ENCODE results near the gene CNTN2. TPM values are rescaled to one million over a fixed set of nuclear protein-coding genes. Genes with fewer than 3 reads are reported as not detected.

The CNTN2 gene
- total RNA-seq, 1 experiment from 2014 or later, result 1.2 TPM

DNA sequence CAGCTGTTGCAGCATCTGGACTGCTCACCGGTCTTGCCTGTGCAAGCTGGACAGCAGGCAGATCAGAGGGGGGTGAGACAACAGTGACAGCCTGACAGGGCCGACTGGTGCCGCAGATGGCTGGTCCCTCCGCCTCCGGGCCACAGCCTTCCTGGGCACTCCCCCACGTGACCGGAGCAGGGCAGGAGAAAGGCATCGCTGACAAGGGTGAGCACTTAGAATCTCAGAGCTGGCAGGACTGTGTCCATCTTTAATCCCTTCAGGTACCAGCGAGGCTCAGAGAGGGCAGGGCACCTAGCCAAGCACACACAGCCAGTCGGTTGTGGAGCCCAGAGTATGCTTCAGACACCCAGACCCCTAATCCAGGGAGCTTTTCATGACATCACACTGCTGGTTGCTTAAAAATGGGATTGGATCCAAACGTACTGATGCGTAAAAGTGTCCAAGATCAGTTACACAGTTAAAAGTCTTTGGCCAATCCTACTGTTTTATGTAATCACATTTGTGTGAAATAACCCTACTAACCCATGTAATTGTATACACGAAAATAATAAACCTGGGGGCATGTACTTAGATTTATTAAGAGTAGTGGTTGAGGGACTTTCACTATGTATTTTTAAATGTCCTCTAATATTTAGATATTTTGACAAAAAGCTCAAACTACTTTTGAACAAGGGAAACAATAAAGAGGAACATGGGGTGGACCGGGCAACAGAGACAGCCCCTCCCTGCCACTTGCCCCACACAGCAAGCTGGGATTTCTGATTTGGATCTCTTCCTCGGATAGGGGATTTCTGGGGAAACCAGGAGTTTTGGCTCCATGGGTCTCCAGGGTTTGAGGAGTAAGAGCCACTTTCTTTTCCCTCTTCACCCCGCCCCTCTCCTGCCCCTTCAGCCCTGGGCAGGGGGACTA is 758 bp upstream of the CNTN2 start:
- no peaks in the 10 kb centered on the region for H3K36me3 Mint-ChIP-seq
- peak overlapping the region; percentile 18; the same call in 1 of the 2 replicates for H3K4me3 Mint-ChIP-seq
- no peak for DNase-seq (ENCODE audit: low spot score)

DNA sequence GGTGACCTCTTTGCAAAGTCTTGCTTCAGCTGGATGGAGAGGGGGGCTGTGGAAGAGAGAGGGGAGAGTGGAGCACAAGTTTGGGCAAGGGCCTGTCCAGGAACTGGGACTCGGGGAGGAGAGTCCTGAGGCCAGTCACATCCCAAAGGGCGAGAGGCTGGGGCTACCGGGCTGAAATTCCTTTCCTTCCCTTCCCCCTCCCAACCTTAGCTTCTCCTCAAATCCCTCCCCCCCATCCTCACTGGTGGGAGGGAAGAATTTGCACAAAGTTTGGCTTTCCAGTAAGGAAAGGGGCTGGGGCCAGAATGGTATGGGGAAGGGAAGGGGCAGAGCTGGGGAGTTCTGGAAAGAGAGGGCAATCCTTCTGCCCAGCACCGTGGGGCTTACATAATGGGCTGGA is 854 bp downstream of the CNTN2 start:
- Mint-ChIP-seq H3K4me3 (no peak overlapping the region; the same call in 1 of the 2 replicates), H3K9me3 (no peaks in the 10 kb centered on the region), H3K27ac (no peak overlapping the region), H3K4me1 (peaks cover 33% of the 10 kb centered on the region), H3K36me3 (no peaks in the 10 kb centered on the region), H3K27me3 (ENCODE audit: low read depth) (peaks cover 44% of the 10 kb centered on the region)
- ATAC-seq (0 out of 2 replicates have a peak, but pooled peaks have one; percentile 5), DNase-seq (ENCODE audit: low spot score) (no peak)
- ChIA-PET CTCF (interaction anchor here (0.7 to 8.8 kb wide), 5 partner anchors 9 to 68 kb away, joined by 4 to 90 read pairs (median 6); no protein-coding TSS in a partner anchor), POLR2A (interaction anchor here (0.5 kb wide), 1 partner anchor 27 kb away, joined by 3 read pairs; no protein-coding TSS in a partner anchor)
- TF ChIP-seq, protein P1, sequence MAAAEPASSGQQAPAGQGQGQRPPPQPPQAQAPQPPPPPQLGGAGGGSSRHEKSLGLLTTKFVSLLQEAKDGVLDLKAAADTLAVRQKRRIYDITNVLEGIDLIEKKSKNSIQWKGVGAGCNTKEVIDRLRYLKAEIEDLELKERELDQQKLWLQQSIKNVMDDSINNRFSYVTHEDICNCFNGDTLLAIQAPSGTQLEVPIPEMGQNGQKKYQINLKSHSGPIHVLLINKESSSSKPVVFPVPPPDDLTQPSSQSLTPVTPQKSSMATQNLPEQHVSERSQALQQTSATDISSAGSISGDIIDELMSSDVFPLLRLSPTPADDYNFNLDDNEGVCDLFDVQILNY (CRISPR knock-in tag; IDR thresholded peaks at IDR 0.05), result no peak
- TF ChIP-seq FOXK1 (CRISPR knock-in tag; IDR thresholded peaks at IDR 0.05), result no peak
- TF ChIP-seq KAT7 (CRISPR knock-in tag; IDR thresholded peaks at IDR 0.05; ENCODE audit: borderline replicate concordance), result no peak
- TF ChIP-seq TEAD1 (CRISPR knock-in tag; IDR thresholded peaks at IDR 0.05), result no peak
- TF ChIP-seq RELA (CRISPR knock-in tag; IDR thresholded peaks at IDR 0.05; ENCODE audit: borderline replicate concordance), result no peak
- TF ChIP-seq, protein P2, sequence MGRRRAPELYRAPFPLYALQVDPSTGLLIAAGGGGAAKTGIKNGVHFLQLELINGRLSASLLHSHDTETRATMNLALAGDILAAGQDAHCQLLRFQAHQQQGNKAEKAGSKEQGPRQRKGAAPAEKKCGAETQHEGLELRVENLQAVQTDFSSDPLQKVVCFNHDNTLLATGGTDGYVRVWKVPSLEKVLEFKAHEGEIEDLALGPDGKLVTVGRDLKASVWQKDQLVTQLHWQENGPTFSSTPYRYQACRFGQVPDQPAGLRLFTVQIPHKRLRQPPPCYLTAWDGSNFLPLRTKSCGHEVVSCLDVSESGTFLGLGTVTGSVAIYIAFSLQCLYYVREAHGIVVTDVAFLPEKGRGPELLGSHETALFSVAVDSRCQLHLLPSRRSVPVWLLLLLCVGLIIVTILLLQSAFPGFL (CRISPR knock-in tag; IDR thresholded peaks at IDR 0.05; ENCODE audit: borderline replicate concordance), result no peak
- TF ChIP-seq, protein P3, sequence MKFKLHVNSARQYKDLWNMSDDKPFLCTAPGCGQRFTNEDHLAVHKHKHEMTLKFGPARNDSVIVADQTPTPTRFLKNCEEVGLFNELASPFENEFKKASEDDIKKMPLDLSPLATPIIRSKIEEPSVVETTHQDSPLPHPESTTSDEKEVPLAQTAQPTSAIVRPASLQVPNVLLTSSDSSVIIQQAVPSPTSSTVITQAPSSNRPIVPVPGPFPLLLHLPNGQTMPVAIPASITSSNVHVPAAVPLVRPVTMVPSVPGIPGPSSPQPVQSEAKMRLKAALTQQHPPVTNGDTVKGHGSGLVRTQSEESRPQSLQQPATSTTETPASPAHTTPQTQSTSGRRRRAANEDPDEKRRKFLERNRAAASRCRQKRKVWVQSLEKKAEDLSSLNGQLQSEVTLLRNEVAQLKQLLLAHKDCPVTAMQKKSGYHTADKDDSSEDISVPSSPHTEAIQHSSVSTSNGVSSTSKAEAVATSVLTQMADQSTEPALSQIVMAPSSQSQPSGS (CRISPR knock-in tag; IDR thresholded peaks at IDR 0.05; ENCODE audit: borderline replicate concordance, low read depth), result no peak
- TF ChIP-seq SP1 (CRISPR knock-in tag; conservative IDR thresholded peaks at IDR 0.05), result no peak

More for the DNA sequence above, 758 bp upstream of the CNTN2 start:
- ATAC-seq, result no peak
- Mint-ChIP-seq H3K4me1 (peaks cover 33% of the 10 kb centered on the region), H3K27me3 (ENCODE audit: low read depth) (peaks cover 44% of the 10 kb centered on the region), H3K27ac (no peak overlapping the region), H3K9me3 (no peaks in the 10 kb centered on the region)
- ChIA-PET CTCF (interaction anchor here (1.0 to 8.8 kb wide), 3 partner anchors 19 to 53 kb away, joined by 3 to 90 read pairs (median 4); no protein-coding TSS in a partner anchor), POLR2A (no interaction called here)
- TF ChIP-seq JAZF1 (CRISPR knock-in tag; IDR thresholded peaks at IDR 0.05), result no peak
- TF ChIP-seq, protein P3 (CRISPR knock-in tag; IDR thresholded peaks at IDR 0.05; ENCODE audit: borderline replicate concordance, low read depth), result no peak
- TF ChIP-seq ZNF263 (CRISPR knock-in tag; IDR thresholded peaks at IDR 0.05; ENCODE audit: low read depth), result no peak
- TF ChIP-seq ZNF232 (CRISPR knock-in tag; IDR thresholded peaks at IDR 0.05), result no peak
- TF ChIP-seq GTF2I (CRISPR knock-in tag; conservative IDR thresholded peaks at IDR 0.05), result no peak
- TF ChIP-seq, protein P4, sequence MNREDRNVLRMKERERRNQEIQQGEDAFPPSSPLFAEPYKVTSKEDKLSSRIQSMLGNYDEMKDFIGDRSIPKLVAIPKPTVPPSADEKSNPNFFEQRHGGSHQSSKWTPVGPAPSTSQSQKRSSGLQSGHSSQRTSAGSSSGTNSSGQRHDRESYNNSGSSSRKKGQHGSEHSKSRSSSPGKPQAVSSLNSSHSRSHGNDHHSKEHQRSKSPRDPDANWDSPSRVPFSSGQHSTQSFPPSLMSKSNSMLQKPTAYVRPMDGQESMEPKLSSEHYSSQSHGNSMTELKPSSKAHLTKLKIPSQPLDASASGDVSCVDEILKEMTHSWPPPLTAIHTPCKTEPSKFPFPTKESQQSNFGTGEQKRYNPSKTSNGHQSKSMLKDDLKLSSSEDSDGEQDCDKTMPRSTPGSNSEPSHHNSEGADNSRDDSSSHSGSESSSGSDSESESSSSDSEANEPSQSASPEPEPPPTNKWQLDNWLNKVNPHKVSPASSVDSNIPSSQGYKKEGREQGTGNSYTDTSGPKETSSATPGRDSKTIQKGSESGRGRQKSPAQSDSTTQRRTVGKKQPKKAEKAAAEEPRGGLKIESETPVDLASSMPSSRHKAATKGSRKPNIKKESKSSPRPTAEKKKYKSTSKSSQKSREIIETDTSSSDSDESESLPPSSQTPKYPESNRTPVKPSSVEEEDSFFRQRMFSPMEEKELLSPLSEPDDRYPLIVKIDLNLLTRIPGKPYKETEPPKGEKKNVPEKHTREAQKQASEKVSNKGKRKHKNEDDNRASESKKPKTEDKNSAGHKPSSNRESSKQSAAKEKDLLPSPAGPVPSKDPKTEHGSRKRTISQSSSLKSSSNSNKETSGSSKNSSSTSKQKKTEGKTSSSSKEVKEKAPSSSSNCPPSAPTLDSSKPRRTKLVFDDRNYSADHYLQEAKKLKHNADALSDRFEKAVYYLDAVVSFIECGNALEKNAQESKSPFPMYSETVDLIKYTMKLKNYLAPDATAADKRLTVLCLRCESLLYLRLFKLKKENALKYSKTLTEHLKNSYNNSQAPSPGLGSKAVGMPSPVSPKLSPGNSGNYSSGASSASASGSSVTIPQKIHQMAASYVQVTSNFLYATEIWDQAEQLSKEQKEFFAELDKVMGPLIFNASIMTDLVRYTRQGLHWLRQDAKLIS (CRISPR knock-in tag; IDR thresholded peaks at IDR 0.05; ENCODE audit: borderline replicate concordance), result no peak
- TF ChIP-seq, protein P5, sequence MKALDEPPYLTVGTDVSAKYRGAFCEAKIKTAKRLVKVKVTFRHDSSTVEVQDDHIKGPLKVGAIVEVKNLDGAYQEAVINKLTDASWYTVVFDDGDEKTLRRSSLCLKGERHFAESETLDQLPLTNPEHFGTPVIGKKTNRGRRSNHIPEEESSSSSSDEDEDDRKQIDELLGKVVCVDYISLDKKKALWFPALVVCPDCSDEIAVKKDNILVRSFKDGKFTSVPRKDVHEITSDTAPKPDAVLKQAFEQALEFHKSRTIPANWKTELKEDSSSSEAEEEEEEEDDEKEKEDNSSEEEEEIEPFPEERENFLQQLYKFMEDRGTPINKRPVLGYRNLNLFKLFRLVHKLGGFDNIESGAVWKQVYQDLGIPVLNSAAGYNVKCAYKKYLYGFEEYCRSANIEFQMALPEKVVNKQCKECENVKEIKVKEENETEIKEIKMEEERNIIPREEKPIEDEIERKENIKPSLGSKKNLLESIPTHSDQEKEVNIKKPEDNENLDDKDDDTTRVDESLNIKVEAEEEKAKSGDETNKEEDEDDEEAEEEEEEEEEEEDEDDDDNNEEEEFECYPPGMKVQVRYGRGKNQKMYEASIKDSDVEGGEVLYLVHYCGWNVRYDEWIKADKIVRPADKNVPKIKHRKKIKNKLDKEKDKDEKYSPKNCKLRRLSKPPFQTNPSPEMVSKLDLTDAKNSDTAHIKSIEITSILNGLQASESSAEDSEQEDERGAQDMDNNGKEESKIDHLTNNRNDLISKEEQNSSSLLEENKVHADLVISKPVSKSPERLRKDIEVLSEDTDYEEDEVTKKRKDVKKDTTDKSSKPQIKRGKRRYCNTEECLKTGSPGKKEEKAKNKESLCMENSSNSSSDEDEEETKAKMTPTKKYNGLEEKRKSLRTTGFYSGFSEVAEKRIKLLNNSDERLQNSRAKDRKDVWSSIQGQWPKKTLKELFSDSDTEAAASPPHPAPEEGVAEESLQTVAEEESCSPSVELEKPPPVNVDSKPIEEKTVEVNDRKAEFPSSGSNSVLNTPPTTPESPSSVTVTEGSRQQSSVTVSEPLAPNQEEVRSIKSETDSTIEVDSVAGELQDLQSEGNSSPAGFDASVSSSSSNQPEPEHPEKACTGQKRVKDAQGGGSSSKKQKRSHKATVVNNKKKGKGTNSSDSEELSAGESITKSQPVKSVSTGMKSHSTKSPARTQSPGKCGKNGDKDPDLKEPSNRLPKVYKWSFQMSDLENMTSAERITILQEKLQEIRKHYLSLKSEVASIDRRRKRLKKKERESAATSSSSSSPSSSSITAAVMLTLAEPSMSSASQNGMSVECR (CRISPR knock-in tag; IDR thresholded peaks at IDR 0.05; ENCODE audit: borderline replicate concordance), result no peak
- TF ChIP-seq ZNF396 (CRISPR knock-in tag; IDR thresholded peaks at IDR 0.05; ENCODE audit: borderline replicate concordance), result no peak
- TF ChIP-seq, protein P6, sequence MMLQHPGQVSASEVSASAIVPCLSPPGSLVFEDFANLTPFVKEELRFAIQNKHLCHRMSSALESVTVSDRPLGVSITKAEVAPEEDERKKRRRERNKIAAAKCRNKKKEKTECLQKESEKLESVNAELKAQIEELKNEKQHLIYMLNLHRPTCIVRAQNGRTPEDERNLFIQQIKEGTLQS (CRISPR knock-in tag; conservative IDR thresholded peaks at IDR 0.05), result no peak
